Measurements from ENCODE around the gene KEAP1. TPM values are rescaled to one million over a fixed set of nuclear protein-coding genes. Genes with fewer than 3 reads are reported as not detected.

KEAP1 gene
- total RNA-seq, 2 experiments from 2014 or later: 68.9 to 93.5 TPM

DNA sequence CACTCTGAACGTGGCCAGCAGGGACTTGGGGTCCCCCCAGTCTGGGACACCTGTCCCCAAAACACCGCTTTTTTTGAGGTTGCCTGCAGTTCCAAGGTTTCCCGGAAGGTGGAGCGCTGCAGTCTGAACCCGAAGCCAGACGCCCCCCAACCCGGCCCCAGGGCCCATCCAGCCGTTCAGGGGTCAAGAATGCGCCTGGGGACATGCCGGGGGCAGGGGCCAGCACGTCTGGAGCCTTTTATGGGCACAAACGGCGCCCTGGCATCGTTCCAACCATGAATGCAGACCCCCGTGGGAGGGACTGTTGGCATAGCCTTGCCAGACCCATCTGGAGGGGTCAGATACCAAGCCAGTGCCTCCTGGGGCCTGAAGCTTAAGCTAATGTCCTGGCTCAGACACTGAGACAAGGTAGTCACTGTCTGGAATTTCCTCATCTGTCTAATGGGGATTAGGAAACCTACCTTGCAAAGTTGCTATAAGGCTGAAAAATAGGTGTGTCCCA, 7.2 kb upstream of the KEAP1 start:
- no peaks in the 10 kb centered on the region for H3K9me3 ChIP-seq (ENCODE audit: low read length)
- peak overlapping the region; percentile 35; the same call in 1 of the 2 replicates for H3K4me2 ChIP-seq (ENCODE audit: low read length)
- no peak overlapping the region for H3K27ac ChIP-seq (ENCODE audit: low read depth, low read length, poor library complexity, severe bottlenecking)
- no peaks in the 10 kb centered on the region for H3K36me3 ChIP-seq (ENCODE audit: insufficient read depth, low read length)
- CTCF ChIA-PET (ENCODE audit: unreplicated experiment): no interaction called here
- POLR2A ChIA-PET: no interaction called here
- H3K9me2 ChIP-seq (ENCODE audit: insufficient read depth, low read length): no peaks in the 10 kb centered on the region
- intact Hi-C loops (cut with micrococcal nuclease; ENCODE audit: unreplicated experiment): loop anchor here (2.0 kb wide), 1 partner anchor 188 kb away; no protein-coding TSS in a partner anchor
- peak; percentile 44 for DNase-seq (ENCODE audit: low spot score)
- no TSS peak for BruUV-seq (replicated peaks)
- H3K79me2 ChIP-seq (ENCODE audit: insufficient read depth, low read depth, low read length): no peaks in the 10 kb centered on the region
- no peak overlapping the region for H2AFZ ChIP-seq (ENCODE audit: low read length)
- TF ChIP-seq EZH2phosphoT487 (IDR thresholded peaks at IDR 0.05; ENCODE audit: borderline replicate concordance, low read depth, low read length): no peak
- TF ChIP-seq, protein P1, sequence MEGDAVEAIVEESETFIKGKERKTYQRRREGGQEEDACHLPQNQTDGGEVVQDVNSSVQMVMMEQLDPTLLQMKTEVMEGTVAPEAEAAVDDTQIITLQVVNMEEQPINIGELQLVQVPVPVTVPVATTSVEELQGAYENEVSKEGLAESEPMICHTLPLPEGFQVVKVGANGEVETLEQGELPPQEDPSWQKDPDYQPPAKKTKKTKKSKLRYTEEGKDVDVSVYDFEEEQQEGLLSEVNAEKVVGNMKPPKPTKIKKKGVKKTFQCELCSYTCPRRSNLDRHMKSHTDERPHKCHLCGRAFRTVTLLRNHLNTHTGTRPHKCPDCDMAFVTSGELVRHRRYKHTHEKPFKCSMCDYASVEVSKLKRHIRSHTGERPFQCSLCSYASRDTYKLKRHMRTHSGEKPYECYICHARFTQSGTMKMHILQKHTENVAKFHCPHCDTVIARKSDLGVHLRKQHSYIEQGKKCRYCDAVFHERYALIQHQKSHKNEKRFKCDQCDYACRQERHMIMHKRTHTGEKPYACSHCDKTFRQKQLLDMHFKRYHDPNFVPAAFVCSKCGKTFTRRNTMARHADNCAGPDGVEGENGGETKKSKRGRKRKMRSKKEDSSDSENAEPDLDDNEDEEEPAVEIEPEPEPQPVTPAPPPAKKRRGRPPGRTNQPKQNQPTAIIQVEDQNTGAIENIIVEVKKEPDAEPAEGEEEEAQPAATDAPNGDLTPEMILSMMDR (conservative IDR thresholded peaks at IDR 0.05; ENCODE audit: low read length): peak; percentile 78
- peaks cover 3% of the 10 kb centered on the region for H3K4me1 ChIP-seq (ENCODE audit: insufficient read depth, low read length, poor library complexity, severe bottlenecking)
- H4K20me1 ChIP-seq (ENCODE audit: insufficient read depth, low read length): no peaks in the 10 kb centered on the region
- no peak overlapping the region for H3K4me3 ChIP-seq (ENCODE audit: low read depth, low read length, poor library complexity, severe bottlenecking)

GRCh38 chr19:10508707-10509106, 5.6 kb upstream of the KEAP1 start:
- no peak for DNase-seq (ENCODE audit: low spot score)
- POLR2A ChIA-PET: interaction anchor here (0.8 kb wide), 1 partner anchor 22 kb away, joined by 4 read pairs; no protein-coding TSS in a partner anchor

GRCh38 chr19:10508036-10508435, 4.9 kb upstream of the KEAP1 start:
- Histone ChIP-seq H3K9me2 (ENCODE audit: insufficient read depth, low read length) (no peaks in the 10 kb centered on the region), H3K27ac (ENCODE audit: low read depth, low read length, poor library complexity, severe bottlenecking) (no peak overlapping the region), H3K4me2 (ENCODE audit: low read length) (no peak overlapping the region), H3K4me1 (ENCODE audit: insufficient read depth, low read length, poor library complexity, severe bottlenecking) (peaks cover 13% of the 10 kb centered on the region), H3K79me2 (ENCODE audit: insufficient read depth, low read depth, low read length) (no peaks in the 10 kb centered on the region), H3K9me3 (ENCODE audit: low read length) (no peaks in the 10 kb centered on the region), H3K4me3 (ENCODE audit: low read depth, low read length, poor library complexity, severe bottlenecking) (no peak overlapping the region), H2AFZ (ENCODE audit: low read length) (no peak overlapping the region), H3K36me3 (ENCODE audit: insufficient read depth, low read length) (no peaks in the 10 kb centered on the region), H4K20me1 (ENCODE audit: insufficient read depth, low read length) (no peaks in the 10 kb centered on the region)
- ChIA-PET CTCF (ENCODE audit: unreplicated experiment) (no interaction called here), POLR2A (no interaction called here)
- intact Hi-C loops (cut with micrococcal nuclease; ENCODE audit: unreplicated experiment): no loop called here
- no peak for TF ChIP-seq EZH2phosphoT487 (IDR thresholded peaks at IDR 0.05; ENCODE audit: borderline replicate concordance, low read depth, low read length)
- TF ChIP-seq, protein P1 (conservative IDR thresholded peaks at IDR 0.05; ENCODE audit: low read length): no peak
- no peak for DNase-seq (ENCODE audit: low spot score)
- no TSS peak for BruUV-seq (replicated peaks)

More at GRCh38 chr19:10508707-10509106, 5.6 kb upstream of the KEAP1 start:
- Histone ChIP-seq H3K9me2 (ENCODE audit: insufficient read depth, low read length) (no peaks in the 10 kb centered on the region), H3K36me3 (ENCODE audit: insufficient read depth, low read length) (no peaks in the 10 kb centered on the region), H3K9me3 (ENCODE audit: low read length) (no peaks in the 10 kb centered on the region), H3K4me3 (ENCODE audit: low read depth, low read length, poor library complexity, severe bottlenecking) (no peak overlapping the region), H3K79me2 (ENCODE audit: insufficient read depth, low read depth, low read length) (no peaks in the 10 kb centered on the region), H3K4me2 (ENCODE audit: low read length) (no peak overlapping the region), H2AFZ (ENCODE audit: low read length) (no peak overlapping the region), H4K20me1 (ENCODE audit: insufficient read depth, low read length) (no peaks in the 10 kb centered on the region), H3K27ac (ENCODE audit: low read depth, low read length, poor library complexity, severe bottlenecking) (no peak overlapping the region), H3K4me1 (ENCODE audit: insufficient read depth, low read length, poor library complexity, severe bottlenecking) (peaks cover 9% of the 10 kb centered on the region)
- no TSS peak for BruUV-seq (replicated peaks)
- TF ChIP-seq, protein P1 (conservative IDR thresholded peaks at IDR 0.05; ENCODE audit: low read length): no peak
- TF ChIP-seq EZH2phosphoT487 (IDR thresholded peaks at IDR 0.05; ENCODE audit: borderline replicate concordance, low read depth, low read length): no peak
- intact Hi-C loops (cut with micrococcal nuclease; ENCODE audit: unreplicated experiment): no loop called here
- CTCF ChIA-PET (ENCODE audit: unreplicated experiment): no interaction called here
